HEK293T (cell line): ENCODE data around the gene SLC35D2.

Source experiments
- ARNT ChIP-seq: fragments of 450-650 bp; IDR thresholded peaks from 2 replicates; pipeline ENCODE4 v1.6.1; 2017; ENCODE audit warnings: mild to moderate bottlenecking
- ELF4 ChIP-seq: fragments of 450-650 bp; IDR thresholded peaks from 2 replicates; pipeline ENCODE4 v1.6.1; 2017; ENCODE audit warnings: antibody characterized with exemption
- FOXK2 ChIP-seq: fragments of 450-650 bp; IDR thresholded peaks from 2 replicates; pipeline ENCODE4 v1.6.1; 2016; ENCODE audit warnings: mild to moderate bottlenecking
- FOXM1 ChIP-seq: fragments of 450-650 bp; IDR thresholded peaks from 2 replicates; pipeline ENCODE4 v1.6.1; 2017; ENCODE audit warnings: mild to moderate bottlenecking, borderline replicate concordance
- HDGF ChIP-seq: fragments of 450-650 bp; IDR thresholded peaks from 2 replicates; pipeline ENCODE4 v1.6.1; 2017; ENCODE audit warnings: antibody characterized with exemption, borderline replicate concordance
- LEF1 ChIP-seq: fragments of 450-650 bp; IDR thresholded peaks from 2 replicates; pipeline ENCODE4 v1.6.1; 2017; ENCODE audit warnings: mild to moderate bottlenecking, borderline replicate concordance
- NFRKB ChIP-seq: fragments of 450-650 bp; IDR thresholded peaks from 2 replicates; pipeline ENCODE4 v1.6.1; 2016; ENCODE audit warnings: mild to moderate bottlenecking, moderate library complexity
- TARDBP ChIP-seq: fragments of 450-650 bp; IDR thresholded peaks from 2 replicates; pipeline ENCODE4 v1.6.1; 2016

DNA sequence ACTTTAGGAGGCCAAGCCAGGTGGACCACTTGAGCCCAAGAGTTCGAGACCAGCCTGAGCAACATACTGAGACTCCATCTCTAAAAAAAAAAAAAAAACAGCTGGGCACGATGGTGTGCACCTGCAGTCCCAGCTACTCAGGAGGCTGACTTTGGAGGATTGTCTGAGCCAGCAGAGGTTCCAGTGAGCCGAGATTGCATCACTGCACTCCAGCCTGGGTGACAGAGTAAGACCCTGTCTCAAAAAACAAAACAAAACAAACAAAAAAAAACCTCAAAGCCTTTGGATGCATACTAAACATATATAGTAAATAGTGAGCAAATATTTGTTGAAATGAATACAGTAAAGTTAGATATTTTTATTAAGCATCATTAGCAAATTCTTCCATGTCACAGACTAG is 5.3 kb downstream of the SLC35D2 start:
- no peak for TF ChIP-seq FOXM1
- no peak for TF ChIP-seq TARDBP
- TF ChIP-seq NFRKB, result no peak
- TF ChIP-seq HDGF, result no peak
- no peak for TF ChIP-seq FOXK2
- TF ChIP-seq ELF4, result no peak
- no peak for TF ChIP-seq LEF1
- TF ChIP-seq ARNT, result no peak
